GM12865 (cell line): ENCODE results near the gene ZNF335.
"Not testable (repeated sequence)": the region's sequence is repeated elsewhere in the genome, so short reads cannot be mapped to it uniquely, and the experiment has no call there.

Experiments
- DNase-seq: peaks from one replicate; pipeline ENCODE4 v3.0.0; 2010; ENCODE audit warnings: low read depth
- H3K4me3 ChIP-seq: 2 replicates; pipeline ENCODE4 v1.5.1; 2011; ENCODE audit warnings: mild to moderate bottlenecking, low read depth, low read length, control low read depth
- TF ChIP-seq, protein P1 (sequence below): IDR thresholded peaks from 2 replicates; pipeline ENCODE4 v1.5.1; 2011; ENCODE audit warnings: low read length, control low read depth, low read depth, inconsistent platforms; ENCODE audit not compliant: insufficient read depth; ENCODE audit errors: missing control alignments

The ZNF335 gene

DNA sequence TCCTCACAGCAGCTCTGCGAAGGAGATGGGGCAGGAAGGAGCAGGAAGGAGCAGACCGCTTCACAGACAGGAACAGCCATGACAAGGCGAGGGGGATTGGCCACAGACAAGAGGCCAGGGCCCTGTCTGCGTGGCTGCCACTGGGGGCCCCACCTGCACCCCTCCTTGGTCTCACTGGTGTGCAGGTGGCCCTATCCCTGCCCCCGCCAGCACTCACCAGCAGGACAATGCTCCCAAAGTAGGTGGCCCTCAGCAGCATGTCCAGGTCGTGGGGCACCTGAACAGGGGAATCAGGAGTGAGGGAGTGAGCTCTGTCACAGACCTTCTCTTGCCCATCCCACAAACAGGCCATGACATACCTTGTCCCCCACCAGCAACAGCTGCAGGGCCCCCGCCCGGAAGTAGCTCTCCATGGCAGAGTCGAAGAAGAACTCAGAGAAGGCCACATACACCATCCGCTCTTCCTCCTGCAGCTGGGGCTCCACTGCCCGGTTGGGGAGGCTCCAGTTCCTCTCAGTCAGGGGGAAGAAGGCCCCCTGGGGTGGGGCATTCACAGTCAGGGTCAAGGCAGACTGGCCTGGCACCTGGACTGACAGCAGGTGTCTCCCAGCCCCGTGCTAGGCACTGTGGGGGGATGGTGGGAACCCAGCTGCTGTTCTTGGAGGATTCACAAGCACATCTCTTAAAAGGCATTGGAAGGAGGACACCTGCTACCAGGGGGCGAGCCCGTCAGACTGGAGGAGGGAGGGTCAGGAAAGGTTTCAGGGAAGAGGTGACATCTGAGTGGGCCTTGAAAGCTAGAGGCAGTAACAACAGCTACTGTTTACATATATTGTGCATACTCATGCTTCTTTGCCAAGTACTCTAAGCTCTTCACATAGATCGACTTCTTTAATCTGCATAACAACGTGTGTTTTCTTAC is 67.2 kb downstream of the ZNF335 start:
- TF ChIP-seq, protein P1, sequence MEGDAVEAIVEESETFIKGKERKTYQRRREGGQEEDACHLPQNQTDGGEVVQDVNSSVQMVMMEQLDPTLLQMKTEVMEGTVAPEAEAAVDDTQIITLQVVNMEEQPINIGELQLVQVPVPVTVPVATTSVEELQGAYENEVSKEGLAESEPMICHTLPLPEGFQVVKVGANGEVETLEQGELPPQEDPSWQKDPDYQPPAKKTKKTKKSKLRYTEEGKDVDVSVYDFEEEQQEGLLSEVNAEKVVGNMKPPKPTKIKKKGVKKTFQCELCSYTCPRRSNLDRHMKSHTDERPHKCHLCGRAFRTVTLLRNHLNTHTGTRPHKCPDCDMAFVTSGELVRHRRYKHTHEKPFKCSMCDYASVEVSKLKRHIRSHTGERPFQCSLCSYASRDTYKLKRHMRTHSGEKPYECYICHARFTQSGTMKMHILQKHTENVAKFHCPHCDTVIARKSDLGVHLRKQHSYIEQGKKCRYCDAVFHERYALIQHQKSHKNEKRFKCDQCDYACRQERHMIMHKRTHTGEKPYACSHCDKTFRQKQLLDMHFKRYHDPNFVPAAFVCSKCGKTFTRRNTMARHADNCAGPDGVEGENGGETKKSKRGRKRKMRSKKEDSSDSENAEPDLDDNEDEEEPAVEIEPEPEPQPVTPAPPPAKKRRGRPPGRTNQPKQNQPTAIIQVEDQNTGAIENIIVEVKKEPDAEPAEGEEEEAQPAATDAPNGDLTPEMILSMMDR, result no peak
- no peak overlapping the region for H3K4me3 ChIP-seq
- no peak for DNase-seq

DNA sequence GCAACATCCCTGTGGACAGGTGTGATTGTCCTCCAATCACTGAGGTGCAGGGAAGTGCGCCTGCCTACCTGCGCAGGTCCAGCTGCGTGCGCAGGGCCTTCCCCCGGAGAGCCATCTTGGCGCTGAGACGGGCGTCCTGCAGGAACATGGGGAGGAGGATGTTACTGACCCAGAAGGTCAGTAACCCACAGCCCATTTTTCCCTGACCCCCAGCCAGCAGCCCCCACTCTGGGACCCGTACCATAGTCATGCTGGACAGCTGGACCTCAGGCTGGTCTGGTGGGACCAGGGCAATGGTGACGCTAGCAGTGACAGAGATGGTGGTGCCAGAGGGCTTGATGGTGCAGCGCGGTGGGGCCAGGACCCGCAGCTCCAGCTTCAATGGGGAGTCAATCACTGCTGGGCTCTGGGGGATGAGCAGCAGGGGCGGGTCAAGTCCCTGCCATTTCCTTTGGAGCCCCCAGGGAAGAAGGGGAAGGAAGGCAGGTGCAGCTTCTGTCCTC is 69.8 kb downstream of the ZNF335 start:
- no peak overlapping the region for H3K4me3 ChIP-seq
- DNase-seq, result no peak
- TF ChIP-seq, protein P1, result no peak

DNA sequence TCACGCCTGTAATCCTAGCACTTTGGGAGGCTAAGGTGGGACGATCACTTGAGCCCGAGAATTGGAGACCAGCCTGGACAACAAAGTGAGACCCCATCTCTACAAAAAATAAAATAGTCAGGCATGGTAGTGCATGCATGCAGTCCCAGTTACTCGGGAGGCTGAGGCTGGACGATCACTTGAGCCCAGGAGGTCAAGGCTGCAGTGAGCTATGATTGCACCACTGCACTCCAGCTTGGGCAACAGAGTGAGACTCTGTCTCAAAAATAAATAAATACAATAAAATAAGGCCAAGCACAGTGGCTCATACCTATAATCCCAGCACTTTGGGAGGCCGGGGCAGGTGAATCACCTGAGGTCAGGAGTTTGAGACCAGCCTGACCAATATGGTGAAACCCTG is 70.7 kb downstream of the ZNF335 start:
- not testable (repeated sequence) for DNase-seq, H3K4me3 ChIP-seq

DNA sequence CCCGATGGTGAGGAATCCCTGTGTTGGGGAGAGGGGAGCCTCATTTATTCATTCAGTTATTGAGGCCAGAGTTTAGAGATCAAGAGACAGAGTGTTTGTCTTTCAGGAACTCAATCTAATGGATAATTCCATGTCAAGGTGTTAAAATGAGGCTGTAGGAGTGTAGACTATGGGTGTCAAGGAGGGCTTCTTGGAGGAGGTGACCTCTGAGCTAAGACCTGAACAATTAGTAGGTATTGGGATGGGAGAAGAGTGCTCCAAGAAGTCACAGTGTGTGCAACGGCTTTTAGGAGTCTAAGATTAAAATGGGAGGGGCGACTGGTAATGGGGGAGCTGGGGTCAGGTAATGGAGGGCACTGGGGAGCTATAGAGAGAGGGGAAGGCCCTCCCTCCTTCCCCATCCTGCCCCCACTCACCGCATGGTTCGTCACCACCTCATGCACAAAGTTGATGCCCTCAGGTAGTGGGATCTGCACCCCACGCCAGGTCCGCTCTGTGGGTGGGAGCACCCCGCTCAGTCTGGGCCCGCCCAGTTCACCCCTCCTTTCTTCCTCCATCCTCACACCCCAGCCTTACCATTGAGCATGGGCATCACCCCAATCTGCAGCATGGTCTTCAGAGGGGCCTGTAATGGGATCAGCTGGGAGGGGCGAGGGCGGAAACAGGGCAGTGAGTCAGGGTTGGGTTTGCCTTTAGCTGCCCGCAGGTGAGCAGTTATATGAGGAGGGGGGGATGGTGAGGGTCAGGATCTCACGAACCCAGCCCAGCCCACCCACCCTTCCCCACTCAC is 72.8 kb downstream of the ZNF335 start:
- H3K4me3 ChIP-seq, result no peak overlapping the region
- no peak for DNase-seq
- TF ChIP-seq, protein P1, result no peak
